ENCODE measurements around the gene ATXN3. TPM values are rescaled to one million over a fixed set of nuclear protein-coding genes. Genes with fewer than 3 reads are reported as not detected.

ATXN3 gene
- total RNA-seq, 2 experiments from 2014 or later: 28.6 to 32.8 TPM

DNA sequence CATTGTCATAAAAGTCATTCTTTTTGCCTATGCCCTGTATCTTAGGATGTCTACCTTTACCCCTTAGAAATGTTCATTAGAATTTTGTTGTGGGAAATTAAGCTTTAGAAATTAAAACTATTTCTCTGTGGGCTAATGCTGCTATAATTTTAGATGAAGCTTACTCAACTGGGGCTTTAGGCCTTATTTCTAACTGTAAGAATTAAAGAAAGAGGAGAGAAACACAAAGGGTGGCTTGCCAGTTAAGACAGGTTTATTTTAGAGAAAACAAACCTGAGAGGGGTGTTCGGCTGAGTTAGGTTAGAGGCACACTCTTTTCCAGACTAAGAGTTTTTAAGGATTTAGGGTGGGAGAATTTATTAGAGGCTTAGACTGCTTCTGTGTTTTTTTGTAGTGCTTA is 72.9 kb downstream of the ATXN3 start:
- ChIA-PET CTCF (no interaction called here), POLR2A (interaction anchor here (0.7 kb wide), 1 partner anchor 1214 kb away, joined by 6 read pairs; no protein-coding TSS in a partner anchor)

DNA sequence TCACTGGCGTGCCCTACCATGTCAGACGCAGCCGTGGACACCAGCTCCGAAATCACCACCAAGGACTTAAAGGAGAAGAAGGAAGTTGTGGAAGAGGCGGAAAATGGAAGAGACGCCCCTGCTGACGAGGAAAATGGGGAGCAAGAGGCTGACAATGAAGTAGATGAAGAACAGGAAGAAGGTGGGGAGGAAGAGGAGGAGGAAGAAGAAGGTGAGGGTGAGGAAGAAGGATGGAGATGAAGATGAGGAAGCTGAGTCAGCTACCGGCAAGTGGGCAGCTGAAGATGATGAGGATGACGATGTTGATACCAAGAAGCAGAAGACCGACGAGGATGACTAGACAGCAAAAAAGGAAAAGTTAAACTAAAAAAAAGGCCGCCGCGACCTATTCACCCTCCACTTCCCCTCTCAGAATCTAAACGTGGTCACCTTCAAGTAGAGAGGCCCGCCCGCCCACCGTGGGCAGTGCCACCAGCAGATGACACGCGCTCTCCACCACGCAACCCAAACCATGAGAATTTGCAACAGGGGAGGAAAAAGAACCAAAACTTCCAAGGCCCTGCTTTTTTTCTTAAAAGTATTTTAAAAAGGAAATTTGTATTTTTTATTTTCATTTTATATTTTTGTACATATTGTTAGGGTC is 79.7 kb downstream of the ATXN3 start:
- CTCF ChIA-PET: no interaction called here

GRCh38 chr14:92022036-92022435 is 84.3 kb downstream of the ATXN3 start:
- ChIA-PET POLR2A (no interaction called here), CTCF (interaction anchor here (0.6 kb wide), 1 partner anchor 62 kb away, joined by 3 read pairs; no protein-coding TSS in a partner anchor)

More for the DNA sequence above, 79.7 kb downstream of the ATXN3 start:
- POLR2A ChIA-PET: no interaction called here

- ChIA-PET CTCF (interaction anchor here (0.6 kb wide), 1 partner anchor 62 kb away, joined by 3 read pairs; no protein-coding TSS in a partner anchor), POLR2A (no interaction called here)
These were observed 84.9 kb downstream of the ATXN3 start for GRCh38 chr14:92021523-92021922.

GRCh38 chr14:92014040-92014439 is 92.3 kb downstream of the ATXN3 start:
- ChIA-PET POLR2A (no interaction called here), CTCF (no interaction called here)

- ChIA-PET CTCF (no interaction called here), POLR2A (no interaction called here)
These were observed 94.1 kb downstream of the ATXN3 start for GRCh38 chr14:92012121-92012748.

- ChIA-PET CTCF (no interaction called here), POLR2A (no interaction called here)
These were observed 95.7 kb downstream of the ATXN3 start for GRCh38 chr14:92010644-92011043.

DNA sequence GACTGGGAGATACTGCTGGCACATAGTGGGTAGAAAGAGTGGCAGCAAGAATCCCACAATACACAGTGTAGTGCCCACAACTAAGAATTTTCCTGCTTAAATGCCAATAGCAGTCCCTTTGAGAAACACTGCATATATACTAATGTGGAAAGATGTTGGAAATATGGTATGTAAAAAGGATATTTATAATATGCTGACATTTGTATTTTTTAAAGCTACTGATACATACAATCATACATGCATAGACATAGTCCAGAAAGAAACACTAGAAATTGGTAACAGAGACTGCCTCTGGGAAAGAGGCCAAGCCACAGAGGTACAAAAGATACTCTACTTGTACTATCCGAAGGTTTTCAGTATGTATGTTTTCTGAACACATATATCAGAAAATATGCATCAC is 96.8 kb downstream of the ATXN3 start:
- CTCF ChIA-PET: no interaction called here
- POLR2A ChIA-PET: no interaction called here

Other genes starting within 250 kb of the ATXN3 start
- gene TC2N, start 239.0 kb downstream of the ATXN3 start, total RNA-seq: 10 to 100 TPM; 14.6 to 18.5 TPM
- under 1 TPM; 0.51 to 0.84 TPM for gene FBLN5, start 158.9 kb downstream of the ATXN3 start, total RNA-seq
- 10 to 100 TPM; 43.9 to 44.4 TPM for gene TRIP11, start 66.5 kb downstream of the ATXN3 start, total RNA-seq
- gene NDUFB1, start 15.1 kb upstream of the ATXN3 start, total RNA-seq: 100 to 1,000 TPM in 1 of 2 experiments, 10 to 100 TPM in 1; 99.9 to 109 TPM
- 100 to 1,000 TPM; 131 to 143 TPM for gene CPSF2, start 15.4 kb upstream of the ATXN3 start, total RNA-seq
- not detected for gene SLC24A4, start 216.6 kb upstream of the ATXN3 start, total RNA-seq

Data from activated CD8-positive, alpha-beta memory T cell treated with anti-CD3 and anti-CD28 coated beads for 36 hours (primary cell).